Measurements from ENCODE around the gene ALDH9A1. TPM values are rescaled to one million over a fixed set of nuclear protein-coding genes. Genes with fewer than 3 reads are reported as not detected.

The ALDH9A1 gene
- total and polyA plus RNA-seq, 10 of the 15 experiments (the other 5 are each of a cell fraction or from before 2014, with no cell fraction given): 25.7 to 106 (median 36.3) TPM

GRCh38 chr1:165645654-165646366, 52.6 kb downstream of the ALDH9A1 start:
- CTCF ChIA-PET: interaction anchor here (0.8 to 1.0 kb wide), 3 partner anchors 14 to 52 kb away, joined by 3 to 4 read pairs (median 3); partner anchors contain the start of gene MGST3

GRCh38 chr1:165644064-165644735, 54.2 kb downstream of the ALDH9A1 start:
- Histone ChIP-seq H2AFZ (ENCODE audit: control insufficient read depth, low read depth, low read length) (no peak overlapping the region), H3K79me2 (ENCODE audit: control insufficient read depth, insufficient read depth, low read length) (no peaks in the 10 kb centered on the region; the same call in 1 of the 2 replicates), H3K27me3 (replicated peaks in 1 of 2; ENCODE audit: control insufficient read depth in 2 of 2, insufficient read depth in 2 of 2, low read length in 1 of 2) (no peaks in the 10 kb centered on the region), H4K20me1 (ENCODE audit: control insufficient read depth, insufficient read depth) (no peaks in the 10 kb centered on the region), H3K4me2 (ENCODE audit: control insufficient read depth, insufficient read depth) (no peak overlapping the region), H3K4me1 (ENCODE audit: control insufficient read depth, insufficient read depth, low read length) (peaks cover 34% of the 10 kb centered on the region), H3K4me3 (no peak overlapping the region), H3K9ac (ENCODE audit: control insufficient read depth, insufficient read depth, low read length) (no peak overlapping the region), H3K36me3 (ENCODE audit: control insufficient read depth in 2 of 2, insufficient read depth in 2 of 2, low read length in 1 of 2) (no peaks in the 10 kb centered on the region), H3K9me3 (replicated peaks; ENCODE audit: control insufficient read depth, insufficient read depth, low read length) (no peaks in the 10 kb centered on the region), H3K27ac (ENCODE audit: control insufficient read depth, insufficient read depth) (no peak overlapping the region)
- intact Hi-C loops (cut with micrococcal nuclease; ENCODE audit: unreplicated experiment) (no loop called here), in situ Hi-C loops (cut with MboI) (no loop called here)
- 88% methylated on average over 2 of the region's 2 CpGs for WGBS (ENCODE audit: insufficient coverage, insufficient replicate concordance, low lambda C conversion rate, missing lambda C conversion rate)
- ChIA-PET CTCF (interaction anchor here (1.0 kb wide), 2 partner anchors 12 to 42 kb away, joined by 3 read pairs; partner anchors contain the start of gene MGST3), POLR2A (interaction anchor here (0.6 kb wide), 2 partner anchors 184 to 250 kb away, joined by 4 read pairs; no protein-coding TSS in a partner anchor), SMC1A (ENCODE audit: uncharacterized antibody, unreplicated experiment) (interaction anchor here (1.4 to 1.6 kb wide), 2 partner anchors 13 to 45 kb away, joined by 3 to 5 read pairs; partner anchors contain the start of gene MGST3), RAD21 (ENCODE audit: unreplicated experiment) (interaction anchor here (0.7 kb wide), 1 partner anchor 17 kb away, joined by 3 read pairs; no protein-coding TSS in a partner anchor)
- peak; percentile 42 for ATAC-seq
- no peak for TF ChIP-seq ATF7 (IDR thresholded peaks at IDR 0.05; ENCODE audit: low read depth)
- TF ChIP-seq RUNX3 (IDR thresholded peaks at IDR 0.05; ENCODE audit: low read length): no peak
- TF ChIP-seq SP1 (IDR thresholded peaks at IDR 0.05; ENCODE audit: low read depth, low read length): no peak
- TF ChIP-seq CBFB (IDR thresholded peaks at IDR 0.05; ENCODE audit: low read depth): no peak
- no peak for TF ChIP-seq CHD4 (IDR thresholded peaks at IDR 0.05)
- no peak for TF ChIP-seq ZBED1 (IDR thresholded peaks at IDR 0.05; ENCODE audit: borderline replicate concordance)
- TF ChIP-seq CBX5 (IDR thresholded peaks at IDR 0.05; ENCODE audit: low read depth): no peak
- TF ChIP-seq HCFC1 (IDR thresholded peaks at IDR 0.05; ENCODE audit: low read length): no peak
- no peak for TF ChIP-seq EGR1 (IDR thresholded peaks at IDR 0.05; ENCODE audit: borderline replicate concordance in 1 of 2, low read depth in 2 of 2, low read length in 2 of 2)
- TF ChIP-seq NRF1 (conservative IDR thresholded peaks at IDR 0.05; ENCODE audit: low read depth, low read length): no peak
- no peak for TF ChIP-seq KDM1A (IDR thresholded peaks at IDR 0.05; ENCODE audit: borderline replicate concordance)
- TF ChIP-seq CHD2 (IDR thresholded peaks at IDR 0.05; ENCODE audit: borderline replicate concordance, low read depth, low read length): no peak
- FAIRE-seq: no peak
- BruUV-seq (replicated peaks): no TSS peak
- DNase-seq (ENCODE audit: low read depth, low spot score): no peak

More at GRCh38 chr1:165645654-165646366, 52.6 kb downstream of the ALDH9A1 start:
- H2AFZ ChIP-seq (ENCODE audit: control insufficient read depth, low read depth, low read length): no peak overlapping the region
- no peak overlapping the region for H3K9ac ChIP-seq (ENCODE audit: control insufficient read depth, insufficient read depth, low read length)
- FAIRE-seq (no peak), DNase-seq (ENCODE audit: low read depth, low spot score) (no peak), ATAC-seq (peak; percentile 55)
- no peaks in the 10 kb centered on the region for H3K36me3 ChIP-seq (ENCODE audit: control insufficient read depth in 2 of 2, insufficient read depth in 2 of 2, low read length in 1 of 2)
- ChIA-PET POLR2A (interaction anchor here (0.5 to 0.6 kb wide), 2 partner anchors 40 to 112 kb away, joined by 3 to 5 read pairs; no protein-coding TSS in a partner anchor), RAD21 (ENCODE audit: unreplicated experiment) (interaction anchor here (0.8 to 2.0 kb wide), 4 partner anchors 13 to 278 kb away, joined by 3 to 4 read pairs (median 3); no protein-coding TSS in a partner anchor), SMC1A (ENCODE audit: uncharacterized antibody, unreplicated experiment) (interaction anchor here (1.6 to 1.7 kb wide), 3 partner anchors 13 to 36 kb away, joined by 4 to 5 read pairs (median 4); partner anchors contain the start of gene MGST3)
- no peaks in the 10 kb centered on the region for H4K20me1 ChIP-seq (ENCODE audit: control insufficient read depth, insufficient read depth)
- BruUV-seq (replicated peaks): no TSS peak
- in situ Hi-C loops (cut with MboI) (no loop called here), intact Hi-C loops (cut with micrococcal nuclease; ENCODE audit: unreplicated experiment) (no loop called here)
- no peaks in the 10 kb centered on the region for H3K9me3 ChIP-seq (replicated peaks; ENCODE audit: control insufficient read depth, insufficient read depth, low read length)
- H3K4me1 ChIP-seq (ENCODE audit: control insufficient read depth, insufficient read depth, low read length): peaks cover 24% of the 10 kb centered on the region
- no peaks in the 10 kb centered on the region; the same call in 1 of the 2 replicates for H3K79me2 ChIP-seq (ENCODE audit: control insufficient read depth, insufficient read depth, low read length)
- no peaks in the 10 kb centered on the region for H3K27me3 ChIP-seq (replicated peaks in 1 of 2; ENCODE audit: control insufficient read depth in 2 of 2, insufficient read depth in 2 of 2, low read length in 1 of 2)
- 45% methylated on average over 8 of the region's 8 CpGs for WGBS (ENCODE audit: insufficient coverage, insufficient replicate concordance, low lambda C conversion rate, missing lambda C conversion rate)
- no peak overlapping the region for H3K27ac ChIP-seq (ENCODE audit: control insufficient read depth, insufficient read depth)
- no peak overlapping the region for H3K4me2 ChIP-seq (ENCODE audit: control insufficient read depth, insufficient read depth)
- H3K4me3 ChIP-seq: no peak overlapping the region
- TF ChIP-seq ZNF217 (IDR thresholded peaks at IDR 0.05): no peak
- TF ChIP-seq EED (IDR thresholded peaks at IDR 0.05; ENCODE audit: low read depth): no peak
- TF ChIP-seq POLR2AphosphoS5 (IDR thresholded peaks at IDR 0.05; ENCODE audit: low read length): no peak

Measured in GM12878 (cell line).